A673 (cell line): ENCODE measurements around the gene PTPN11. TPM values are rescaled to one million over a fixed set of nuclear protein-coding genes. Genes with fewer than 3 reads are reported as not detected.

Experiments
- Bru-seq: library from RNA; stranded (reverse); fragments of 400-500 nt; gene quantifications from one replicate; lab custom pipeline; 2021; lab: Mats Ljungman, UMichigan
- BruChase-seq, 2 experiments: library from RNA; stranded (reverse); fragments of 400-500 nt; gene quantifications; one replicate each; lab custom pipeline; 2021; lab: Mats Ljungman, UMichigan
- BruUV-seq: library from RNA; stranded (reverse); fragments of 400-500 nt; replicated peaks from 2 replicates; lab custom pipeline; 2021; lab: Mats Ljungman, UMichigan
- CTCF ChIA-PET: fragments of 300-600 bp; sonication (Branson Sonifier 250); formaldehyde crosslinking; loops from one replicate; lab custom pipeline; 2022; ENCODE audit warnings: antibody characterized with exemption; lab: Charles Lee
- POLR2A ChIA-PET: fragments of 300-600 bp; sonication (Branson Sonifier 250); formaldehyde crosslinking; loops from one replicate; lab custom pipeline; 2022; ENCODE audit warnings: antibody characterized with exemption; ENCODE audit not compliant: low non-redundant PET; lab: Charles Lee
- DNase-seq: peaks from one replicate; pipeline ENCODE4 v3.0.0-alpha.2; 2015; ENCODE audit warnings: low spot score
- H3K27ac ChIP-seq: fragments of 200-600 bp; sonication (generic); 2 replicates; pipeline ENCODE4 v1.5.1; 2016; ENCODE audit warnings: mixed run types, low read depth, mild to moderate bottlenecking, mixed read lengths, antibody characterized with exemption, low read length; ENCODE audit not compliant: poor library complexity, severe bottlenecking
- H3K27me3 ChIP-seq: fragments of 200-600 bp; sonication (generic); replicated peaks from 2 replicates; pipeline ENCODE4 v1.6.1; 2017; ENCODE audit warnings: mixed run types, low read depth, mild to moderate bottlenecking, mixed read lengths, antibody characterized with exemption, low read length; ENCODE audit not compliant: insufficient read depth, poor library complexity
- H3K36me3 ChIP-seq: fragments of 200-600 bp; sonication (generic); 2 replicates; pipeline ENCODE4 v1.6.1; 2016; ENCODE audit warnings: mixed run types, mild to moderate bottlenecking, mixed read lengths, antibody characterized with exemption, low read length; ENCODE audit not compliant: insufficient read depth, poor library complexity, severe bottlenecking
- H3K4me1 ChIP-seq: fragments of 200-600 bp; sonication (generic); 2 replicates; pipeline ENCODE4 v1.6.1; 2017; ENCODE audit warnings: mixed run types, mild to moderate bottlenecking, mixed read lengths, antibody characterized with exemption, low read length; ENCODE audit not compliant: insufficient read depth, poor library complexity, severe bottlenecking
- H3K4me3 ChIP-seq: fragments of 200-600 bp; sonication (generic); 2 replicates; pipeline ENCODE4 v1.5.1; 2016; ENCODE audit warnings: low read depth, mixed run types, mild to moderate bottlenecking, mixed read lengths, low read length; ENCODE audit not compliant: poor library complexity, severe bottlenecking
- H3K9me3 ChIP-seq: fragments of 200-600 bp; sonication (generic); 2 replicates; pipeline ENCODE4 v1.6.1; 2016; ENCODE audit warnings: mixed run types, low read depth, mild to moderate bottlenecking, mixed read lengths, antibody characterized with exemption, low read length; ENCODE audit not compliant: poor library complexity, severe bottlenecking
- EZH2 ChIP-seq: fragments of 200-600 bp; sonication (generic); IDR thresholded peaks from 2 replicates; pipeline ENCODE4 v1.6.1; 2017; ENCODE audit warnings: borderline replicate concordance, low read depth, mild to moderate bottlenecking, mixed read lengths, antibody characterized with exemption, low read length; ENCODE audit not compliant: poor library complexity, severe bottlenecking
- intact Hi-C: fragments of 100-400 bp; cut with micrococcal nuclease; formaldehyde crosslinking; loops from one replicate; pipeline ENCODE4 v1.10.0; 2022; ENCODE audit not compliant: unreplicated experiment
- long read RNA-seq: library from polyadenylated mRNA; stranded (forward); transcript quantifications from one replicate; pipeline ENCODE4 v2.0.0, GENCODE V29; 2022
- total RNA-seq: library from RNA; stranded (reverse); gene quantifications from 2 replicates; pipeline ENCODE4 v1.2.3, GENCODE V29; 2021
- TF ChIP-seq, protein P1 (sequence below): fragments of 300-800, 200-600 bp; sonication (generic); conservative IDR thresholded peaks from 2 replicates; pipeline ENCODE4 v1.5.1; 2017; ENCODE audit warnings: low read depth, mild to moderate bottlenecking, antibody characterized with exemption, low read length, moderate library complexity, mixed read lengths

The PTPN11 gene
- 157 and 158 TPM in 2 replicates for total RNA-seq
- percentile 85 among the genes with signal in this experiment for Bru-seq, nascent RNA
- BruChase-seq, experiment 1, labeled RNA remaining after a 2-hour chase: percentile 90 among the genes with signal in this experiment
- percentile 96 among the genes with signal in this experiment for BruChase-seq, experiment 2, labeled RNA remaining after a 6-hour chase
- long read RNA-seq, full-length matches to known transcripts: 107 of 203 reads
- long read RNA-seq, partial matches to known transcripts: 18 of 203 reads
- long read RNA-seq, other reads (novel, unspliced or antisense): 78 of 203 reads

DNA sequence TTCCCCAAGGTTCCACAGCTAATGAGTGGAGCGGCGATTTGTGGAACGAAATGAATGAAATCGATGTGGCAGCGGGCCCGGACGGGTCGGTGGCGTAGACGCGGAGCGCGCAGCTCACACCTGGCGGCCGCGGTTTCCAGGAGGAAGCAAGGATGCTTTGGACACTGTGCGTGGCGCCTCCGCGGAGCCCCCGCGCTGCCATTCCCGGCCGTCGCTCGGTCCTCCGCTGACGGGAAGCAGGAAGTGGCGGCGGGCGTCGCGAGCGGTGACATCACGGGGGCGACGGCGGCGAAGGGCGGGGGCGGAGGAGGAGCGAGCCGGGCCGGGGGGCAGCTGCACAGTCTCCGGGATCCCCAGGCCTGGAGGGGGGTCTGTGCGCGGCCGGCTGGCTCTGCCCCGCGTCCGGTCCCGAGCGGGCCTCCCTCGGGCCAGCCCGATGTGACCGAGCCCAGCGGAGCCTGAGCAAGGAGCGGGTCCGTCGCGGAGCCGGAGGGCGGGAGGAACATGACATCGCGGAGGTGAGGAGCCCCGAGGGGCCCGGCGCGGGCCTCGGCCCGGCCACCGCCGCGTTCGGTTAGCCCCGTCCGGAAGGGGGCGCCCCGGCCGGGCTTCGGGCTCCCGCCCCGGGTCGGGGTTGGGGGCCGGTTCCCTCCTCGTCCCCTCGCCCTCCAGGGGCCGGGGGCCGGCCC lies at the start of gene PTPN11:
Gene PTPN11, plus strand, starts transcription at position 340 of the 689 bp plus-strand sequence. Its CDS starts 165 bp downstream, at position 505.
- CTCF ChIA-PET: interaction anchor here (0.6 kb wide), 1 partner anchor 225 kb away, joined by 3 read pairs; no protein-coding TSS in a partner anchor
- TF ChIP-seq EZH2: no peak
- TF ChIP-seq, protein P1, sequence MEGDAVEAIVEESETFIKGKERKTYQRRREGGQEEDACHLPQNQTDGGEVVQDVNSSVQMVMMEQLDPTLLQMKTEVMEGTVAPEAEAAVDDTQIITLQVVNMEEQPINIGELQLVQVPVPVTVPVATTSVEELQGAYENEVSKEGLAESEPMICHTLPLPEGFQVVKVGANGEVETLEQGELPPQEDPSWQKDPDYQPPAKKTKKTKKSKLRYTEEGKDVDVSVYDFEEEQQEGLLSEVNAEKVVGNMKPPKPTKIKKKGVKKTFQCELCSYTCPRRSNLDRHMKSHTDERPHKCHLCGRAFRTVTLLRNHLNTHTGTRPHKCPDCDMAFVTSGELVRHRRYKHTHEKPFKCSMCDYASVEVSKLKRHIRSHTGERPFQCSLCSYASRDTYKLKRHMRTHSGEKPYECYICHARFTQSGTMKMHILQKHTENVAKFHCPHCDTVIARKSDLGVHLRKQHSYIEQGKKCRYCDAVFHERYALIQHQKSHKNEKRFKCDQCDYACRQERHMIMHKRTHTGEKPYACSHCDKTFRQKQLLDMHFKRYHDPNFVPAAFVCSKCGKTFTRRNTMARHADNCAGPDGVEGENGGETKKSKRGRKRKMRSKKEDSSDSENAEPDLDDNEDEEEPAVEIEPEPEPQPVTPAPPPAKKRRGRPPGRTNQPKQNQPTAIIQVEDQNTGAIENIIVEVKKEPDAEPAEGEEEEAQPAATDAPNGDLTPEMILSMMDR: no peak; the same call in 1 of the 2 replicates
- peak within 1 kb of the TSS; percentile 100 for H3K4me3 ChIP-seq
- no peaks in the 10 kb centered on the region for H3K27me3 ChIP-seq
- peak; percentile 86 for DNase-seq
- POLR2A ChIA-PET: no interaction called here
- H3K36me3 ChIP-seq: no peaks in the 10 kb centered on the region
- peaks cover 9% of the 10 kb centered on the region for H3K4me1 ChIP-seq
- BruUV-seq: no TSS peak
- H3K27ac ChIP-seq: peak within 1 kb of the TSS; percentile 93
- intact Hi-C loops: loop anchor here (10.0 kb wide), 1 partner anchor 594 kb away; no protein-coding TSS in a partner anchor
- no peaks in the 10 kb centered on the region for H3K9me3 ChIP-seq

- POLR2A ChIA-PET: no interaction called here
Observed at GRCh38 chr12:112370199-112370598, 48.5 kb upstream of the PTPN11 start.

GRCh38 chr12:112370868-112371510 lies 47.8 kb upstream of the PTPN11 start:
- Histone ChIP-seq H3K36me3 (no peaks in the 10 kb centered on the region), H3K4me1 (no peaks in the 10 kb centered on the region), H3K27ac (no peak overlapping the region), H3K4me3 (no peak overlapping the region), H3K9me3 (no peaks in the 10 kb centered on the region), H3K27me3 (no peaks in the 10 kb centered on the region)
- POLR2A ChIA-PET: no interaction called here
- no peak for DNase-seq
- TF ChIP-seq EZH2: no peak
- TF ChIP-seq, protein P1: no peak
- no TSS peak for BruUV-seq
- CTCF ChIA-PET: no interaction called here
- intact Hi-C loops: no loop called here

More at GRCh38 chr12:112370199-112370598, 48.5 kb upstream of the PTPN11 start:
- intact Hi-C loops: no loop called here
- Histone ChIP-seq H3K36me3 (no peaks in the 10 kb centered on the region), H3K4me1 (no peaks in the 10 kb centered on the region), H3K27me3 (no peaks in the 10 kb centered on the region), H3K4me3 (no peak overlapping the region), H3K27ac (no peak overlapping the region), H3K9me3 (no peaks in the 10 kb centered on the region)
- no peak for TF ChIP-seq EZH2
- TF ChIP-seq, protein P1: no peak
- no peak for DNase-seq
- BruUV-seq: no TSS peak
- CTCF ChIA-PET: no interaction called here
